Body of pancreas (tissue), 4 donors: Measurements from ENCODE around the gene TMBIM1. TPM values are rescaled to one million over a fixed set of nuclear protein-coding genes. Genes with fewer than 3 reads are reported as not detected.

ENCODE experiments used
- ATAC-seq: fragments of 150-250 bp; one replicate; pipeline ENCODE4 v1.9.1; 2016
- DNase-seq, 4 donors: peaks; one replicate each; pipeline ENCODE4 v3.0.0-alpha.2; 2019
- H3K27ac ChIP-seq, 4 donors: fragments of 200-600 bp; sonication (generic); 1 replicate in 3 of 4; 2 replicates in 1 of 4; pipeline versions ENCODE4 v1.5.1 to v1.6.1; 2016 to 2019; ENCODE audit warnings: mild to moderate bottlenecking in 1 of 4, mixed read lengths in 1 of 4, moderate library complexity in 1 of 4
- H3K27me3 ChIP-seq, 2 donors: fragments of 200-600 bp; sonication (generic); one replicate each; pipeline ENCODE4 v1.6.0; 2016; ENCODE audit warnings: mild to moderate bottlenecking in 1 of 2
- H3K36me3 ChIP-seq, 2 donors: fragments of 200-600 bp; sonication (generic); replicated peaks in 1 of 2; 2 replicates each; pipeline ENCODE4 v1.5.1; 2016; ENCODE audit warnings: low read depth in 2 of 2; ENCODE audit not compliant: insufficient read depth in 1 of 2
- H3K4me1 ChIP-seq: fragments of 200-600 bp; sonication (generic); one replicate; pipeline ENCODE4 v1.6.0; 2016
- H3K4me3 ChIP-seq, 2 donors: fragments of 200-600 bp; sonication (generic); 1 replicate in 1 of 2; 2 replicates in 1 of 2; pipeline ENCODE4 v1.5.1; 2016 to 2019
- H3K9me3 ChIP-seq, 3 donors: fragments of 200-600 bp; sonication (generic); 1 replicate in 2 of 3; 2 replicates in 1 of 3; pipeline ENCODE4 v1.5.1; 2016
- CTCF ChIP-seq, 7 experiments: fragments of 450-650 bp in 4 of 7; fragments of 200-600 bp in 3 of 7; sonication (generic) in 3 of 7; IDR thresholded peaks; one replicate each; pipeline ENCODE4 v1.5.1; 2016 to 2019; ENCODE audit warnings: antibody characterized with exemption in 7 of 7
- POLR2A ChIP-seq, 3 donors: fragments of 450-650 bp; IDR thresholded peaks; one replicate each; pipeline ENCODE4 v1.6.1; 2016; ENCODE audit warnings: antibody characterized with exemption in 3 of 3, mild to moderate bottlenecking in 2 of 3
- WGBS, 2 donors: methylation state at CpG; one replicate each; pipeline ENCODE4 v1.1.5; 2017; 5-methylcytosine and 5-hydroxymethylcytosine counted together
- intact Hi-C: fragments of 100-400 bp; cut with DNase I; formaldehyde crosslinking; loops from one replicate; pipeline ENCODE4 v1.15.1; 2023
- total RNA-seq, 2 donors: library from RNA; depleted of rRNA; stranded (reverse); fragments of >200 nt; gene quantifications; one replicate each; pipeline ENCODE4 v1.1.0, GENCODE V29; 2016

TMBIM1 gene
- total RNA-seq, 2 donors from 2014 or later: 125 to 148 TPM

- Histone ChIP-seq H3K27me3 (no peaks in the 10 kb centered on the region), H3K4me3 (no peak overlapping the region), H3K27ac (peak overlapping the region; percentile 97 to 99 (median 98)), H3K4me1 (peaks cover 89% of the 10 kb centered on the region), H3K9me3 (no peaks in the 10 kb centered on the region), H3K36me3 (no peaks in the 10 kb centered on the region)
- WGBS, 2 donors: 33 to 34% methylated on average over 5 of the region's 5 CpGs
- intact Hi-C loops: no loop called here
- TF ChIP-seq CTCF (IDR thresholded peaks at IDR 0.05): peak in 1 of 7 experiments; percentile 2
- TF ChIP-seq POLR2A (IDR thresholded peaks at IDR 0.05): no peak
- ATAC-seq (no peak), DNase-seq (peak in 1 of 4 donors; percentile 41)
Observed at GRCh38 chr2:218293715-218294429, 1.6 kb upstream of the TMBIM1 start.

GRCh38 chr2:218291318-218292047 lies 820 bp downstream of the TMBIM1 start:
- TF ChIP-seq CTCF (IDR thresholded peaks at IDR 0.05) (no peak), POLR2A (IDR thresholded peaks at IDR 0.05) (no peak)
- Histone ChIP-seq H3K4me3 (peak overlapping the region; percentile 37 to 58), H3K4me1 (peaks cover 91% of the 10 kb centered on the region), H3K27me3 (no peaks in the 10 kb centered on the region), H3K9me3 (no peaks in the 10 kb centered on the region), H3K36me3 (no peaks in the 10 kb centered on the region), H3K27ac (peak overlapping the region; percentile 98 to 100 (median 98))
- DNase-seq (peak in 3 of 4 donors; percentile 41 to 63 (median 50)), ATAC-seq (no peak)
- WGBS, 2 donors: 10 to 11% methylated on average over 6 to 12 of the region's 12 CpGs
- intact Hi-C loops: no loop called here

GRCh38 chr2:218290316-218291261 lies 1.7 kb downstream of the TMBIM1 start:
- Histone ChIP-seq H3K27me3 (no peaks in the 10 kb centered on the region), H3K4me3 (peak overlapping the region in 1 of 2 donors; percentile 58), H3K27ac (peak overlapping the region; percentile 98 to 100 (median 98)), H3K4me1 (peaks cover 91% of the 10 kb centered on the region), H3K36me3 (no peaks in the 10 kb centered on the region), H3K9me3 (no peaks in the 10 kb centered on the region)
- TF ChIP-seq POLR2A (IDR thresholded peaks at IDR 0.05) (no peak), CTCF (IDR thresholded peaks at IDR 0.05) (no peak)
- ATAC-seq (no peak), DNase-seq (peak in 1 of 4 donors; percentile 38)
- WGBS, 2 donors: 8 to 13% methylated on average over 12 of the region's 12 CpGs
- intact Hi-C loops: no loop called here

- no peaks in the 10 kb centered on the region for H3K27me3 ChIP-seq
- no peaks in the 10 kb centered on the region for H3K36me3 ChIP-seq
- no peaks in the 10 kb centered on the region for H3K9me3 ChIP-seq
- peak overlapping the region; percentile 98 to 100 (median 98) for H3K27ac ChIP-seq
- TF ChIP-seq CTCF (IDR thresholded peaks at IDR 0.05) (peak in 1 of 7 experiments; percentile 24), POLR2A (IDR thresholded peaks at IDR 0.05) (peak; percentile 20 to 54 (median 51))
- intact Hi-C loops: no loop called here
- H3K4me1 ChIP-seq: peaks cover 91% of the 10 kb centered on the region
- 2 to 12% methylated on average over 4 to 6 of the region's 6 CpGs for WGBS, 2 donors
- no peak overlapping the region for H3K4me3 ChIP-seq
- DNase-seq: peak; percentile 40 to 61 (median 52)
- no peak for ATAC-seq
Observed at GRCh38 chr2:218289639-218290315, 2.5 kb downstream of the TMBIM1 start.
